Mesodermal cell (in vitro differentiated cells): ENCODE results near the gene MOSPD3.

Experiments used
- H3K27ac ChIP-seq: 2 replicates; pipeline ENCODE4 v1.7.0; 2013; ENCODE audit warnings: mild to moderate bottlenecking, low read depth, low read length, moderate library complexity; ENCODE audit not compliant: severe bottlenecking
- H3K36me3 ChIP-seq: 2 replicates; pipeline ENCODE4 v1.7.1; 2013; ENCODE audit warnings: mild to moderate bottlenecking, low read length, moderate library complexity; ENCODE audit not compliant: control insufficient read depth, insufficient read depth
- H3K4me1 ChIP-seq: one replicate; pipeline ENCODE4 v1.7.1; 2013; ENCODE audit warnings: mild to moderate bottlenecking, low read length; ENCODE audit not compliant: insufficient read depth, control insufficient read depth, poor library complexity, severe bottlenecking
- H3K4me3 ChIP-seq: 2 replicates; pipeline ENCODE4 v1.7.0; 2013; ENCODE audit warnings: low read length, control low read depth, mild to moderate bottlenecking; ENCODE audit not compliant: insufficient read depth, poor library complexity, severe bottlenecking; ENCODE audit errors: extremely low read depth
- H3K9me3 ChIP-seq: 2 replicates; pipeline ENCODE4 v1.7.1; 2013; ENCODE audit warnings: mild to moderate bottlenecking, low read length, moderate library complexity; ENCODE audit not compliant: control insufficient read depth
- WGBS, 2 experiments: methylation state at CpG; one replicate each; pipeline ENCODE4 v1.1.5; 2013; ENCODE audit warnings: missing lambda C conversion rate in 2 of 2; ENCODE audit not compliant: insufficient coverage in 2 of 2; 5-methylcytosine and 5-hydroxymethylcytosine counted together

Gene MOSPD3

GRCh38 chr7:100612730-100613390 lies 520 bp downstream of the MOSPD3 start:
- H3K27ac ChIP-seq: no peak overlapping the region

GRCh38 chr7:100613412-100614175 lies 1.3 kb downstream of the MOSPD3 start:
- peaks cover 16% of the 10 kb centered on the region for H3K36me3 ChIP-seq
- H3K4me3 ChIP-seq: peak overlapping the region; percentile 54
- no peaks in the 10 kb centered on the region for H3K4me1 ChIP-seq
- H3K27ac ChIP-seq: no peak overlapping the region
- H3K9me3 ChIP-seq: no peaks in the 10 kb centered on the region
- WGBS, 2 experiments: 88 to 98% methylated on average over 12 of the region's 13 CpGs

More at GRCh38 chr7:100612730-100613390, 520 bp downstream of the MOSPD3 start:
- Histone ChIP-seq H3K36me3 (peaks cover 18% of the 10 kb centered on the region), H3K4me3 (peak overlapping the region; percentile 54), H3K4me1 (no peaks in the 10 kb centered on the region), H3K9me3 (no peaks in the 10 kb centered on the region)
- WGBS, 2 experiments: 3 to 8% methylated on average over 13 to 23 of the region's 29 CpGs

- Histone ChIP-seq H3K27ac (no peak overlapping the region), H3K4me1 (no peaks in the 10 kb centered on the region), H3K9me3 (no peaks in the 10 kb centered on the region), H3K4me3 (no peak overlapping the region), H3K36me3 (peaks cover 16% of the 10 kb centered on the region)
- WGBS, 2 experiments: 94 to 96% methylated on average over 2 to 4 of the region's 6 CpGs
Observed at GRCh38 chr7:100614308-100614861, 2.0 kb downstream of the MOSPD3 start.

GRCh38 chr7:100620239-100620638 lies 7.9 kb downstream of the MOSPD3 start:
- WGBS, 2 experiments: 73 to 89% methylated on average over 1 to 3 of the region's 6 CpGs
- no peak overlapping the region for H3K27ac ChIP-seq
- H3K4me1 ChIP-seq: no peaks in the 10 kb centered on the region
- H3K36me3 ChIP-seq: peaks cover 7% of the 10 kb centered on the region
- H3K9me3 ChIP-seq: no peaks in the 10 kb centered on the region
- no peak overlapping the region for H3K4me3 ChIP-seq

GRCh38 chr7:100620804-100621203 lies 8.5 kb downstream of the MOSPD3 start:
- no peaks in the 10 kb centered on the region for H3K4me1 ChIP-seq
- H3K27ac ChIP-seq: no peak overlapping the region
- H3K9me3 ChIP-seq: no peaks in the 10 kb centered on the region
- WGBS, 2 experiments: 94 to 95% methylated on average over 14 to 23 of the region's 23 CpGs
- no peak overlapping the region for H3K4me3 ChIP-seq
- H3K36me3 ChIP-seq: peaks cover 3% of the 10 kb centered on the region

- no peak overlapping the region for H3K4me3 ChIP-seq
- no peak overlapping the region for H3K27ac ChIP-seq
- peaks cover 3% of the 10 kb centered on the region for H3K36me3 ChIP-seq
- WGBS, 2 experiments: 80 to 88% methylated on average over 8 of the region's 8 CpGs
- no peaks in the 10 kb centered on the region for H3K9me3 ChIP-seq
- H3K4me1 ChIP-seq: no peaks in the 10 kb centered on the region
Observed at GRCh38 chr7:100621554-100621953, 9.2 kb downstream of the MOSPD3 start.

GRCh38 chr7:100623951-100624824 lies 11.8 kb downstream of the MOSPD3 start:
- Histone ChIP-seq H3K36me3 (peaks cover 3% of the 10 kb centered on the region), H3K27ac (no peak overlapping the region), H3K4me1 (no peaks in the 10 kb centered on the region), H3K9me3 (no peaks in the 10 kb centered on the region), H3K4me3 (no peak overlapping the region)
- 87 to 91% methylated on average over 10 to 12 of the region's 15 CpGs for WGBS, 2 experiments

- Histone ChIP-seq H3K9me3 (no peaks in the 10 kb centered on the region), H3K27ac (no peak overlapping the region), H3K4me1 (no peaks in the 10 kb centered on the region), H3K4me3 (no peak overlapping the region), H3K36me3 (peaks cover under 1% of the 10 kb centered on the region)
- 50% methylated on average over 2 of the region's 3 CpGs; no CpG with 5 or more reads in 1 of the 2 experiments for WGBS, 2 experiments
Observed at GRCh38 chr7:100626055-100626454, 13.7 kb downstream of the MOSPD3 start.

GRCh38 chr7:100626530-100627237 lies 14.3 kb downstream of the MOSPD3 start:
- no peaks in the 10 kb centered on the region for H3K4me1 ChIP-seq
- H3K4me3 ChIP-seq: peak overlapping the region; percentile 21
- no peaks in the 10 kb centered on the region for H3K9me3 ChIP-seq
- H3K27ac ChIP-seq: no peak overlapping the region
- no peaks in the 10 kb centered on the region for H3K36me3 ChIP-seq
- 8% methylated on average over 23 to 25 of the region's 37 CpGs for WGBS, 2 experiments

- Histone ChIP-seq H3K36me3 (no peaks in the 10 kb centered on the region), H3K27ac (no peak overlapping the region), H3K9me3 (no peaks in the 10 kb centered on the region), H3K4me1 (no peaks in the 10 kb centered on the region), H3K4me3 (no peak overlapping the region)
- WGBS, 2 experiments: 92 to 95% methylated on average over 14 to 17 of the region's 21 CpGs
Observed at GRCh38 chr7:100627238-100627549, 14.9 kb downstream of the MOSPD3 start.
